ENCODE results near the gene CYTH3.

DNA sequence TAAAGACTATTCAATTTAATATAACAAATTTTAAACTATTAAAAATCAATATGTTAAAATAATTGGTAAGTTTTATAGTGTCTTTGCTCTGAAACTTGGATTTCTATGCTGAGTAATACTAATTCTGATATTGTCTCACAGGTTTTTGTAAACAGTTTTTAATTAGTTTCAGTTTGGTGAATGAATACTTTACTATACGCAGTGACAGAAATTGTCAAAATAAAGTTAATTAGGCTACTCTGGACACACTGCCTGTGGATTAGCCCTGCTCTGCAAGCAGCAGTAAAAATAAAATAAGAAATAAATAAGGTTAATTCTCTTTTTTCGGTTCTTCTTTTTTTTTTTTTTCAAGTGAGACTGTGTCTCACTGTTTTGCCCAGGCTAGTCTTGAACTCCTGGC lies 135.9 kb downstream of the CYTH3 start:
- TF ChIP-seq EZH2 (IDR thresholded peaks at IDR 0.05; ENCODE audit: borderline replicate concordance) (no peak), EZH2phosphoT487 (IDR thresholded peaks at IDR 0.05; ENCODE audit: low read depth, severe bottlenecking, unreplicated experiment) (no peak)
- TF ChIP-seq, protein P1, sequence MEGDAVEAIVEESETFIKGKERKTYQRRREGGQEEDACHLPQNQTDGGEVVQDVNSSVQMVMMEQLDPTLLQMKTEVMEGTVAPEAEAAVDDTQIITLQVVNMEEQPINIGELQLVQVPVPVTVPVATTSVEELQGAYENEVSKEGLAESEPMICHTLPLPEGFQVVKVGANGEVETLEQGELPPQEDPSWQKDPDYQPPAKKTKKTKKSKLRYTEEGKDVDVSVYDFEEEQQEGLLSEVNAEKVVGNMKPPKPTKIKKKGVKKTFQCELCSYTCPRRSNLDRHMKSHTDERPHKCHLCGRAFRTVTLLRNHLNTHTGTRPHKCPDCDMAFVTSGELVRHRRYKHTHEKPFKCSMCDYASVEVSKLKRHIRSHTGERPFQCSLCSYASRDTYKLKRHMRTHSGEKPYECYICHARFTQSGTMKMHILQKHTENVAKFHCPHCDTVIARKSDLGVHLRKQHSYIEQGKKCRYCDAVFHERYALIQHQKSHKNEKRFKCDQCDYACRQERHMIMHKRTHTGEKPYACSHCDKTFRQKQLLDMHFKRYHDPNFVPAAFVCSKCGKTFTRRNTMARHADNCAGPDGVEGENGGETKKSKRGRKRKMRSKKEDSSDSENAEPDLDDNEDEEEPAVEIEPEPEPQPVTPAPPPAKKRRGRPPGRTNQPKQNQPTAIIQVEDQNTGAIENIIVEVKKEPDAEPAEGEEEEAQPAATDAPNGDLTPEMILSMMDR (IDR thresholded peaks at IDR 0.05; ENCODE audit: poor library complexity), result no peak

All from hepatocyte (in vitro differentiated cells).